ENCODE measurements around the gene DAZAP2.
A peak's percentile ranks its signal among the peaks of the same experiment; 100 is the strongest.

- TF ChIP-seq CTCF (optimal IDR thresholded peaks at IDR 0.05 in 1 of 3, IDR thresholded peaks at IDR 0.05 in 1 of 3, conservative IDR thresholded peaks at IDR 0.05 in 1 of 3; ENCODE audit: extremely low read depth in 1 of 3, insufficient read depth in 2 of 3, low read length in 3 of 3) (peak in 1 of 3 experiments; percentile 21), EZH2 (IDR thresholded peaks at IDR 0.05; ENCODE audit: low read length) (no peak)
Measured at GRCh38 chr12:51246254-51246853, 7.7 kb downstream of the DAZAP2 start.

Measured in keratinocyte (primary cell).